GM21381 (cell line): ENCODE measurements around the gene CELF2.

Experiments used
- ATAC-seq: cut with Tn5 transposase; IDR thresholded peaks from one replicate; pipeline ENCODE4 v1.9.1; 2021; ENCODE audit warnings: mild to moderate bottlenecking, moderate library complexity; ENCODE audit not compliant: unreplicated experiment

CELF2 gene

DNA sequence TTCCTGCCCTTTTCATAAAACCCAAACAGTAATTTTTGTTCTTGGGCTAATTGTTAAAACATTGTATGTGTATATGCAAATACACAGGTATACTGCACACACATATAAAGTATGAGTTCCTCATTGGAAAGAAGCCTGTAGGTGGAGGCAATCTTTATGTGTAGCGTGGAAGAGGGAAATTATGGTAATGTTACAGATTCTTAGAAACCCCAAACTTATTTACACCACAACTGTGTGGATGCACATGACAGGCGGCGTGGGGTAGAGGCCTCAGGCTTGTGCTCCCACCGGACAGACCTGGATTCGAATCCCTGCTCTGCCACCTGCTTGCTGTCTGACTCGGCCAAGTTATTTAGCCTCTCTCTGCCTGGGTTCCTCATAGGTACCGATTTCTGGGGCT, 223.0 kb downstream of the CELF2 start:
- no peak for ATAC-seq

DNA sequence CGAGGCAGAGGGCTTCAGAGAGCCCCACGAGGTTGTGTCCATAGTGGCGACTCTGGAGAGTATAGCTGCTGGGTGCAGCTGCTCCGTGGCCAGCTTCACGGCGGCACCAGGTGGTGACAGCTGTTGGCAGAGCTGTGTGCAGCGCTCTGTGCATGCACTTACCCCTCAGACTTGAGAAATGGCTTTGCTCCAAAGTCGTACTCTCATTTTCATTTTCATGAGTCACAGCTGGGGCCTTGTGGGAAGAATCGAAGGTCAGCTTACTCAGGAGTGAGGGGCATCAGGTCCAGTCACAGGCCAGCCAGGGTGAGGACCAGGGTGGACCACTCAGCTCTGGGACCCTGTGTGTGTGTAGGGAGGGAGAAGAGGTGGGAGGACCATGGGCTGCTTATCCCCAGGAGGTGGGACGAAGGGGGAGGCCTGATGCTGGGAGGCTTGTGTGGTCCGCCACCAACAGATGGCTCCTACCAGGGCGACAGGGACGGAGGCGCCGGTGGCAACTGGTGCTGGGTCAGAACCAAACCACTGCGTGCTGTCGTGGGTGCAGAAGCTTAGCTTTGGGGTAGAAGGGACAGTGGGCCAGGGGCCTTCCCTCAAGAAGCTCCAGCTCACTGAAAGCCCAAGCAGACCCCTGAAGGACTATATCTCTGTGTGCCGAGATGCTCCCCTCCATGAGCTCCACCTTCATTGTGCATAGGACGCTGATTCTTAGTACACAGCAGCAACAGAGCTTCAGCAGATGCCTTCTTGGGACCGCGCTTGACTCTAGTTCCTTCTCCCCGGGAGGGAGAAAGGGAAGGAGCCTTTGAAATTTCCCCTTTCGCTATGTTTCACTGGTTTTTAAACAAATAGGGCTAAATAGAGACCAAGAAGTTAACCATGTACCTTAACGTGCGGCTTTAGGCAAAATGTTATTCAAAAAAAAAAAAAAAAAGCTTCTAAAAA, 225.0 kb downstream of the CELF2 start:
- peak; percentile 52 for ATAC-seq

DNA sequence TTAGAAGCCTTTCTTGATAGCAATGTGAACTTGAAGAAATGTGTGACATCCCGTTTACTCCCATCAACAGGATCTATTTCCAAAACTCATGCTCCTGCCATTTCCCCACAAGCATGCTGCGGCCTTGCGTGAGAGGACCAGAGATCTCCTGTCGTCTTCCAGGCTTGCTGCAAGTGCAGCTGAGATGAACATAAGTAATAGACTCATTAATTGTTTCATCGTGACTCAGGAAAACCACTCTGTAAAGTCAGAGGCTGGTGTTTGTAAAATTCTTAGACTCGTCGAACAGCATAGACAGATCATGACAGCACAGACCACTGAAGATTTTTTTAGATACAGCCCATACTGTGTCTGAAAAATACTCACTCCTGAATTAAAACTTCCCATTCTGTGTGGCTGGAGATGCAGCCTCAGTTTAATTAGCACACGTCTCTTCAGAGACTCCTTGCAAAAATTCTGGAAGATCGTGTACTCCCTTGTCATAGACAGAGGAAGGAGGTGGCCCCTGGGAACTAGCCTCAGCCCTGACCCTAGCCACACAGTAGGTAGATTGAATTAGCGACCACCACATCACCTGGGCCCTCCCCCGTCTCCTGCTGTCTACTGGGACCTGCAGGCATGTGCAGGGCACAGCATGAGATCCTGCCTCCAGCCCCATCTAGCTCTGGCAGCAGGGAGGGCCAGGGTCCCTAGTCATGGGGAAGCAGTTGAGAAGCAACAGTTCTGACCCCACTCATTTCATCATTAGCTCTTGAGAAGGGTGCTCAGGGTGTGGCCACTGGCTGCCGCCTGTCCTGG, 226.0 kb downstream of the CELF2 start:
- ATAC-seq: no peak

DNA sequence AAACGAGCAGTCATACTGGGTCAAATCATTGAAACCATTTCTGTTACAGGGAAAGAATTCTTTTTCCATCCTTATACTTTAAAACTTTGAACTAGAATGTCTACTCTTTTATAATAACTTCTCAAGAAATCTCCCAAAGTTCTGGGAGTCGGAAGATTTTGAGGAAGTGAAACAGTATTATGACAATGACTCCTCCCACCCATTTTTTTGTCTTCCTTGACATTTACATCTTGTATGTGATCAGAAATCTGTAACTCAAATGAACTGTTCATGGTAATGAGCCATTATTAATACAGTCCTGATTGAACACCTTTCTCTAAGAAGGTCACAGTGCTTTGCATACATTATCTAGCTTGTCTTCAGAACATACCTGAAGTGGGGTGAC, 227.4 kb downstream of the CELF2 start:
- no peak for ATAC-seq

DNA sequence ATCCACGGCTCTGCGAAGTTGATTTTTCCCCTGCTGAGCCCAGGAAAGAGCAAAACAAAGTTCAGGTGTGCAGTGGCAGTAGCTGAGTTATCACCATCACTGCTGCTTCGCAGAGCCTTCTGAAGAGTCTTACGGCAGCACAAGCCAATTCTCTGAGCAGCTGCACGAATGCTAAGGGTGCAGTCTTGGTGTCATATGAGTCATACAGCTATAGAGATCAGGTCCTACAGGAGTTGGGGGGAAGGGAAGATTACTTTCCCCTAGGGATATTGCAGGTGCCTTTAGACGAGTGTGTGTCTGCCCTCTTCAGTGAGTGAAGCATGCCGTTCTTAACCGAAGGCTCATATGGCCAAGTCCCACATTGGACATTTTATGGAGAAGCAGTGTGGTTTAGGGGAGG, 227.8 kb downstream of the CELF2 start:
- peak; percentile 39 for ATAC-seq

DNA sequence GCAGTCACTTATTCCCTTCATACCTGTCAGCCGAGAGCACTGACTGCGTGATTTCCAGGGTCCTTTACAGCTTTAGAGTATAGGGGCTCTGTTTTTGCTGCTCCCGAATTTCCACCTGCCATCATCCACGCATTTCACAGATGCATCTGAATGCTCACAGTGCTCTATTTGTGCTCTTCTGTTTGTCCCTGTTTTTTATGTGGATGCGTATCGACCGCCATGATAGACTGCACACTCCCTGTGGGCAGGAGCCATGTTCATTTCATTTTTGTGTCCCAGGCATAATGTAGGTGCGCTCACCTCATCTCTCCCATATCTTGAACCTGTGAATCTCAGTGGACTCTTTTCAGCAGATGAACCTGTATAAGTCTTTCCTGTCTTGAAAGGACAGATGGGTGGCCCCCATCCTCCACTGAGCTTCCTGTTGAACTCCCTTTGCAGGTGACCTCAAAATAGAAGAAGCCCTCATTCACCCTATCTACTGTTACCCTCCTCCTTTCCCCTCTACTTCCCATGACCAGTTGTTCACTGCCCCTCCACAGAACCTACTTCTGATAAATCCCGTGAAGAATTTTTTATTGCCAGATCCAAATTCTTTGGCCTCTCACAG, 228.4 kb downstream of the CELF2 start:
- no peak for ATAC-seq

DNA sequence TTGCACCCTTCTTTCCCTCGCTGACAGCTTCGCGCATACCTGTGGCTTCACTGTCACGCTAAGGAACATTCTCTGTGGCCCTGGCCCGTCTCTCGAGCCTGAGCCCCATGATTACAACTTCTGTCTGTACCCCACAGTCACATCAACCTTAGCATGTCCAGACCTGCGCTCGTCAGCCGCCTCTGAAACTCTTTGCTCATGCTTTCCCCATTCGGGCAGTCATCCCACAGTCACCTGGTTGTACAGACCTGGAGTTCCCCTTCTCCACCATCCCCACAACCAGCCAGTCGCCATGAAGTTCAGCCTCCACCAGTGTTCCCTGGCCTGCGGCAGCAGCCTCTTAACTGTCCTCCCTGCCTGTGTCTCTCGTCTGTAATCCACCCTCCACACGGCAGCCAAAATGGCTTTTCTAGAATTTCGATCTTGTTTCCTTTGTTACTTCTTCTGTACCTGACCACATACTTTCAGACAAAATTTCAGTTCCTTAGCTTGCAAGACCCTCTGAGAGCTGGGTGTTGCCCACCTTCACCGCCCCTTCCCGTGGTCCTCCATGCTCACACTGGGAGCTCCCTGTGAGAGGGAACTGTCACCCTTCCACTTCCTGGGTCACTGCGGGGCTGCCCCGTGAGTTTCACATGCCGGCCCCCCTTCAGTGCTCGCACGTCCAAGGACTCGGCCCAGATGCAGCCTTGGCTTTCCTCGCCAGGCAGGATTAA, 229.2 kb downstream of the CELF2 start:
- no peak for ATAC-seq

DNA sequence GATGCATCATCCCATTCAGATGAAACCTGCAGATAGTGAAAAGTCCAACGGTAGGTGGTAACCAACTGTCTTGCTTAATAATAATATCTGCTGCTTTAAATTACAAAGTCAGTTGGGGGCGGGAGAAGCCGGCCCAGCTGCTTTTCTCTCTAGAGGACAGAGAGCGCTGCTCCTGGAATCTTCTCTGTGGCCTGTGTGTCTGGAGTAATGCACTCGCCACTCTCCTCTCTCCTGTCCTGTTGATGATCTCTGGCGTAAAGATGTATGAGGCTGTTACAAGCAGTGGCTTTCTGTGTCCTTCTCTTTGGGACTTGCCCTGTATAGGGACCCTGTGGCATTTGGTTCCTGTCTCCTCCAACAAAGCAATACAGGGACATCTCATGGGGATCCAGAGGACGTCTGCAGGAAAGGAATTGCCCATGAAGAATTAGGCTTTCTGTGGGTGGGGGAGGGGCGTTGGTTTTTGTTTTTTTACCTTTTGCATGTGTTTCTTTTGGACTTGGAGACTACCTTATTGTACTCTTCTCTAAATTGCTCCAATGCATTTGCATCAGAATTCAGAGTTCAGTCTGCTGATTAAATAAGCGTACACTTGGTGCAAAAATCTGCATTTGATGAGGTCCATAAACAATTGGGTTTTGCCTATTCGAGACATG, 231.6 kb downstream of the CELF2 start:
- no peak for ATAC-seq

DNA sequence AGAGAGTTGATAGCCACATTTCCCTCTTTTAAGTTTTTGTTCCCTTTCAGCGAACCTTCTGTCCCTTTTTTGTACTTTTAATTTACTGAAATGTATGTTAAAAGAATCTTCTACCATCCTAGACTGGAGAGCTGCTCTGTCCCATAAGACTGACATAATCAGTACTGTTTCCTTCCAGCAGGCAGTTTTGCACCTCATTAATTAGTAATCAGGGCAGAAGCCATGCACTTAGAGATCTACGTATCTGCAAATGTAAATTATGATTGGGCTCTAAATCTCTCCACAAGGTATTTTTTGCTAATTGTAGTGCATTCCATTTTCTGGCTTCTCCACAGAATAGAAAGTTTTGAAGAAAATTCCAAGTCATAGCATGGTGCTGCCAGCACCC, 232.1 kb downstream of the CELF2 start:
- ATAC-seq: no peak

DNA sequence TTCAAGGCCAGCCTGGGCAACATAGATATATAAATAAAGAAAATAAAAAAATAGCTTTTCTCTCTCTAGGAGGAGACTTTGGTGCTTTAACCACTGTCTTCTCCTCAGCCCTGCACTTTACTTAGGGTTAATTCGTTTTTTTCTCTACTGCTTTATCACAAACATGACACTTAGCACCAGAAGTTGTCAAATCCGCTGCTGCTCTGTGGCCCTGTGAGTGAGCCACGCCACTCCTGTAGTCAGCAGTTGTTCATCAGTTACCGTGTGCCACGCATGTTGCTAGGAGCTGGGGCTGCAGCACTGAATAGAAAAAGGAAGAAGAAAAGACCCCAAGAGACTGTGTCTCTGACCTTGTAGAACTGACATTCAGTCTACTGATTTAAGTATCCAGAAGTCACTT, 232.6 kb downstream of the CELF2 start:
- ATAC-seq: no peak

DNA sequence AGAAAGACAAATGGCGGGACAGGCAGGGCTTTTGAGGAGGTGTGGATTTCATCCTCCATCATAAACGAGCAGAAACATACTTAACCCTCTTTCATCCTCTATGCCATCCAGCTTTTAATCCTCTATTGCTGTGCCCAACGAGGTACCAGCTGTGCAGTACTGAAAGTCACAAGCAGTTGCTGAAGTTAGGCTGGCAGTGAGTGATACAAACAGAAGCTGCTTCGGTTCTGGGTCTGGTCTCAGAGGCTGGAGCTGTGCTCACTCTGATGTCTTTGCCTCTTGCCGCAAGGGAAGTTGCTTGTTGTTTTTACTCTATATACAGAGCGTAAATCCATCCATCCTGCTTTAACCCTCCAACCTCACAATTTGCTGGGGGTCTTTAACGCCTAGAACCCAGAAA, 235.2 kb downstream of the CELF2 start:
- no peak for ATAC-seq

DNA sequence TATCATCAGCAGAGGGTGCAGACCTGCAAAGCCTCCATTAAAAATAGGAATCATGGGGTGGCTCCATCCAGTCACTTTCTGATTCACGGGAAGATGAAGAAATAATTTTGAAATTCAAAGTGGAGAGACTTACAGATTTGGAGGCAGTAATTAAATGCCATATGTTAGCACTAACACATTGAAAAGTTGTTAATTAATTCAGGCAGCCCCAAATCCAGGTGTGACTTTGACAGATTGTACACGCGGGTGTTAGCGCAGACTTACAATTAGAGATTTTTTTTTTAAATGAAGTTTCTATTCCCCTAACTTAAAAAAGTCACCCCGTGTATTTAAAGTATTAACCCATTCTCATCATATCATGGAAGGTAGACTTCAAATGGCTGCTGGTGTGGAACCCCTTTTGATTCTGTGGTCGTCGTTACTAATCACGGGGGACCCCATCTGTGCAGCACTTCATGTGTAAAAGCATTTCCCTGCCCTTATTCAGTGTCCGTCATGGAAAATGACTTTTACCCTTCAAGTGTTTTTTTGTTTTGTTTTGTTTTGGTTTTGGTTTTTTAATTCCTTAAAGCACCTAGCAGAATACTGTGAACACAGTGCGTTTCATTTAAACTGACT, 235.8 kb downstream of the CELF2 start:
- no peak for ATAC-seq

DNA sequence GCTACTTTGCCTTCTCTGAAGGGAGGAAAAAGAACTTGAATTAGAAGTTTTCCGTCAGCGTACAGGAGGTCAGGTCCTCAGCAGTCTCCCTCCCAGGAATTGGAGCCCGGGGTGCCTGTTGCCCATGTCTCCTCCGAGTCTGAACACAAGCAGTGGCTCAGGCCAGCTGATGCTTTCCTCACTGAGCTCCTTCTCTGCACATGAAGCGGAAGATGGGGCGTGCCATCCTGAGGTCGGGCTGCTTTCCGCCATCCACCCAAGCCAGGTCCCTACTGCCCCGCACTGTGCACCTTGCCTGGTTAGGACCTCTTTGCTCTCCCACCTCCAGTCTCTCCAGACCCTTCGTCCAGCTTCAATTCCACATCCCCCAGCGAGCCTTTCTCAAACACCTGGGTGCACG, 237.5 kb downstream of the CELF2 start:
- no peak for ATAC-seq

DNA sequence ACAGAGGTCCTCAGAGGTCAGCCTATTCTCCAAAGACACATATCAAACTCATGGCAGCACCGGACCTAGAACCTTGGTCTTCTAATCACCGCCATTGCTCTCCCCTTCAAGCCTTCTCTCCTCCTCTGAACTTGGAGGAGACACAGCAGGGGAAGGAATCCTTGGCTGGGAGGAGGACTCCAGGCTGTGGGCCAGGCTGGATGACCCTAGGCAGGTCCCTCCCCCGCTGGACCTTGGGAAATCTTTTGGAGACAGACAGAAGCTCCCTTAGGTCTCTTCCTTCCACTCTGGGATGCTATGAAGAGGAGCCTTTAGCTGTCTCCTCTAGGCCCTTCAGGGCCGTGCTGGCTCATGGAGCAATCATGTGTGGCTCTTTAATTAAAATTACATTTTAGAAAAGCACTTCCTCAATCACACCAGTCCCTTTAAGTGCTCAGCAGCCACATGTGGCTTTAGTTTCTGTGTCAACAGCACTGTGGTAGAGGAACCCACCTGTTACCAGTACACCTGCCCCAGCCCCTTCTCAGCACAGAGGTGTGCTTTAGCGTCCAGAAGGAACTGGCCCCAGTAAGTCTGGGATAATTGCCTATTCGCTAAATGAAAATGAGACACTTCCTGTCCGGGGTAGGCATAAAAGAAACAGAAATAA, 238.2 kb downstream of the CELF2 start:
- ATAC-seq: peak; percentile 40

DNA sequence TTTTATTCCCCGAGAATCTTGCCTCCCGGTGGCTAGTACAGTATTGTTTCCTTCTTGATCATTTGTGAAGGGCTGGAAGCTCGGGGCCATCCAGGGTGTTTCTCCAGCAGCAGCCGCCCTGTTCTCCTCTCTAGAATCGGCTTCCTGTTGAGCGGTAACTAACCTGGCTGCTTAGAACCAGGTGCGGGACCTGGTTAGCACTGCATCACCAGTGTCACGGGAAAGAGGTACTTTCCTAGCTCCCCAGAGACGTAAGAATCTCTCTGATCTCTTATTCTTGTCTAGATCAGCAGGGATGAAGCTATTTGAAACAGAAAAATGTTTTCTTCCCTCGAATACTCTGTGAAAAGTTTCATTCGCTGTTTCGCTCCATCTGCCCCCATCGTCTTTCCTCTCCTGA, 239.2 kb downstream of the CELF2 start:
- ATAC-seq: no peak

DNA sequence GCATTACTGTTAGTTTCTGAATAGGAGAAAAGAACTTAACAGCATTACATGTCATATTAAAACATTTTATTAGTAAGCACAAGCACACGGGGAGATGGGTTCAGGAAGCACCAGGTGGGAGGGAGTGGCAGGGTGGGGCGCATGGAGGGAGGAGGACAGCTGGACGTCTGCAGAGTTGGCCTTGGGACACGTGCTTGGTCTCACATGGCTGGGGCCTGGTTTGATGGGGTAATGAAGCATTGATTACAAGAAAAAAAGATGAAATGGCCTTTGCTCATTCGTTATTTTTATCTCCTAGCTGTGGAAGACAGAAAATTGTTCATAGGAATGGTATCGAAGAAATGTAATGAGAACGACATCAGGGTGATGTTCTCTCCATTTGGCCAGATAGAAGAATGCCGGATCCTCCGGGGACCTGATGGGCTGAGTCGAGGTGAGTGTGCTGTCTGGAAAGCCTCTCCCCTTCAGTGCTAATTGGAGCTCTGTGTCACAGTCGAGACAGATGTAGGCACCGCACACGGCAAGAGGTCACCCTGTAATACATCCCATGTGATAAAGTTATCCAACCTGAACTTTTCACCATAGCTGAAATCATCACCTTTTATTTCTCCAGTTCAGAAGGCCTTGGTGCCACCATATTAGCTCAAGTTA, 239.9 kb downstream of the CELF2 start:
- no peak for ATAC-seq

DNA sequence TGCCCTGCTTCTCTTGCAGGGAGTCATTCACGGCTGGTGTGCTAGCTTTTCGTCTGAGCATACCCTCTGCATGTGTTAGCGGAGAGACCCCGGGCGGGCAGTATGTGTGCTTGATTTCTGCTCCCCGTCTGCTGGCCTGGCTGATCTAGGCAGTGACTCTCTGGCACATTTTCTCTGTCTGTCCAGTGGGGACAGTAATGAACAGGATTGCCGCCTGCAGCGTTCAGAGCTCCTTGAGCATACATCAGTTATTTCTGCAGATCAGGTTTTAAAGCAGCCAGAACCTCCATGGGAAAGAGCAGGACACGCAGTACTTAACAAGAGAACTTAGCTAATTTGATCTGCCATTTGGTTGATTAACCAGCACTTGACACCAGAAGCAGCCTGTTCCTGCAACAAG, 242.5 kb downstream of the CELF2 start:
- ATAC-seq: no peak

DNA sequence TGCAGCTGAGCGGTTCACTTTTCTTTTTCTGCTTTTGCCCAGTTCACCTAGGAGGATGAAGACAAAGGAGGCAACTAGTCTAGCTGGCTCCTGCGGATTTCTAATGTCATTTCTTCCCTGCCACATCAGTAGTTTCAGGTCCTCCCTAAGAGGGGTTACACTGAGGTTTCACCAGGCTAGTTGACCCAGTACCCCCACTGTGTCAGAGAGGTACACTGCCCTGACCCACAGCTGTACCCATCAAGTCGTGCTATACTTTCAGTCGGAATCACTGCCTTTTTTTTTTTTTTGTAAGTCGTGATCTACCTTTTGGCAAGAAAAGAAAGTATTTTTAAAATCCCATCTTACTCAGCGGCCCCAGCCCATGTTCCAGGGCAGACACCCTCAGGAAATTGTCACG, 243.5 kb downstream of the CELF2 start:
- ATAC-seq: no peak
